Measurements from ENCODE around the gene RBM11.
"Not testable (repeated sequence)": the region's sequence is repeated elsewhere in the genome, so short reads cannot be mapped to it uniquely, and the experiment has no call there.

Gene RBM11, protein sequence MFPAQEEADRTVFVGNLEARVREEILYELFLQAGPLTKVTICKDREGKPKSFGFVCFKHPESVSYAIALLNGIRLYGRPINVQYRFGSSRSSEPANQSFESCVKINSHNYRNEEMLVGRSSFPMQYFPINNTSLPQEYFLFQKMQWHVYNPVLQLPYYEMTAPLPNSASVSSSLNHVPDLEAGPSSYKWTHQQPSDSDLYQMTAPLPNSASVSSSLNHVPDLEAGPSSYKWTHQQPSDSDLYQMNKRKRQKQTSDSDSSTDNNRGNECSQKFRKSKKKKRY

GRCh38 chr21:14215971-14216641 lies at the start of gene RBM11:
RBM11 (plus strand) TSS chr21:14216157; CDS start chr21:14216187, 30 bp downstream.
- DNase-seq, result peak; percentile 84

DNA sequence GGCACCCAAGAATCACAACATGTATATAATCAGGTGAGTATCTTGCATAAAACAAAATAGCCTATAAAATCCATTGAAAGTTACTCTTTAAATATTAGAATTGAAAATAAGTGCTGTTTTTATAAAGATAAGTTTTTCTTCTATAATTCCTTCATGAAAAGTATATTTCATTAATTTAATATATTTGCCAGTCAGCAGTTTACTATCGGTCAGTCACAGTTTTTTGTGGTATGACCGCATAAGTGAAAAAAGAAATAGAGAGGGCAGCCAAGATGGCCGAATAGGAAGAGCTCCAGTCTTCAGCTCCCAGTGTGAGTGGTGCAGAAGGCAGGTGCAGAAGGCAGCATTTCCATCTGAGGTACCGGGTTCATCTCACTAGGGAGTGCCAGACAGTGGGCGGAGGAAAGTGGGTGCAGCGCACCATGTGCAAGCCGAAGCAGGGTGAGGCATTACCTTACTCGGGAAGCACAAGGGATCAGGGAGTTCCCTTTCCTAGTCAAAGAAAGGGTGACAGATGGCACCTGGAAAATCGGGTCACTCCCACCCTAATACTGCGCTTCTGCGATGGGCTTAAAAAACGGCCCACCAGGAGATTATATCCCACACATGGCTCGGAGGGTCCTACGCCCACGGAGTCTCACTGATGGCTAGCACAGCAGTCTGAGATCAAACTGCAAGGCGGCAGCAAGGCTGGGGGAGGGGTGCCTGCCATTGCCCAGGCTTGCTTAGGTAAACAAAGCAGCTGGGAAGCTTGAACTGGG lies 49.3 kb upstream of the RBM11 start:
- not testable (repeated sequence) for DNase-seq

- no peak for DNase-seq
Measured at GRCh38 chr21:14206222-14206621, 9.7 kb upstream of the RBM11 start.

GRCh38 chr21:14210738-14211137 lies 5.2 kb upstream of the RBM11 start, which contains the start of gene LIPI:
LIPI (minus strand) TSS chr21:14210955; CDS start chr21:14210845, 110 bp downstream.
- DNase-seq, result no peak

DNA sequence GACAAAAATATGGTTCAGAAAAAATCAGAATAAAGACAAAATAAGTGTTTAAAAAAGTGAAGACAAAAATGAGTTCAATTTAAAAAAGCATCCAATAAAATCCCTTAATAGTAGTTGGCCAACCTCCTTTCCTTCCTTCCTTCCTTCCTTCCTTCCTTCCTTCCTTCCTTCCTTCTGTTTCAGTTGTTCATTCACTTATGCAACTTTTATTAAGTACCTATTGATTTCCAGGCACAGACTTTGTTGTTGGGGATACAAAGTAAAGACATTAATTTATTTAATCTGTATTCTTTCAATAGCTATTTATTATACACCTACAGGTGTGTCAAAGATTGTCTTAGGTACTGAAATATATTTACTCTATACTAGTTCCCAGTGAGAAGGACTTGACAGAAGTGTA lies 2.8 kb upstream of the RBM11 start:
- no peak for DNase-seq

- DNase-seq, result no peak
Measured at GRCh38 chr21:14223365-14223764, 7.4 kb downstream of the RBM11 start.

GRCh38 chr21:14229399-14229798 lies 13.4 kb downstream of the RBM11 start:
- no peak for DNase-seq

GRCh38 chr21:14235101-14235500 lies 19.1 kb downstream of the RBM11 start:
- DNase-seq, result no peak

GRCh38 chr21:14236180-14236579 lies 20.2 kb downstream of the RBM11 start:
- DNase-seq, result no peak

DNA sequence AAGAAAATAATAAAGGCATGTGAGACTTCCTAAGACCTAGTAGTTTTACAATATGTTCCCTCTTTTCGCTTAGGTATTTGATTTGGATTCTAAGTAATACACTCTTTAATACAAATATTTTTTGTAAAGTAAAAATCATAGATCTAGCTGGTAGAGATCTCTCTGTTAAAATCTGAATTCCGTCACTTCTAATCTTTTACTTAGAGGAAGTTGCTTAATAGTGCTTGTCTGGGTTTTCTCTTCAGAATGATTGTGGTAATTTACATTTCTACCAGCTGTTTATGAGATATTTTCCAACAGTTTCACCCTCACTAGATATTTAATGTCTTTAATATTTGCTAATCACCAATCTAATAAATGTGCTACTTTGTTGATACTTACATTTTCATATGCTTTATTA lies 23.3 kb downstream of the RBM11 start:
- DNase-seq, result no peak

- DNase-seq, result no peak
Measured at GRCh38 chr21:14241297-14241696, 25.3 kb downstream of the RBM11 start.

GRCh38 chr21:14243461-14243860 lies 27.5 kb downstream of the RBM11 start:
- DNase-seq, result no peak

GRCh38 chr21:14243874-14244273 lies 27.9 kb downstream of the RBM11 start:
- DNase-seq, result no peak

DNA sequence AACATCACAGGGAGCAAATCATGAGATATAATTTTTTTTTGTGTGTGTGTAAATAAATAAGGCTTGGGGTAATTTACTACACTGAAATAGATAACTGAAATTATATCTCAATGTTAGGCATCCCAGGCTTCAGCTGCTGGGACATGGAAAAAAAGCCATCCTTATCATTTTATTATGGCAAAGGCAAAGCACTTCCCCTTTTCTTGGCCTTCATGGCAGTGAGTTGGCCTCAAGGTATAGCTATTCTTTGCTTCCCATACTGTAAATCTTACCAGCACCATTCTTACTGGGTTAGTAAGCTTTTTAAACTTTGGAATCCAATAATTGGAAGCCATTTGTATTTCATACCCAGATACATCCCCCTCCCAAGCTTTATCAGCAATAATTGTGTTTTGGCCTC lies 29.0 kb downstream of the RBM11 start:
- no peak for DNase-seq

DNA sequence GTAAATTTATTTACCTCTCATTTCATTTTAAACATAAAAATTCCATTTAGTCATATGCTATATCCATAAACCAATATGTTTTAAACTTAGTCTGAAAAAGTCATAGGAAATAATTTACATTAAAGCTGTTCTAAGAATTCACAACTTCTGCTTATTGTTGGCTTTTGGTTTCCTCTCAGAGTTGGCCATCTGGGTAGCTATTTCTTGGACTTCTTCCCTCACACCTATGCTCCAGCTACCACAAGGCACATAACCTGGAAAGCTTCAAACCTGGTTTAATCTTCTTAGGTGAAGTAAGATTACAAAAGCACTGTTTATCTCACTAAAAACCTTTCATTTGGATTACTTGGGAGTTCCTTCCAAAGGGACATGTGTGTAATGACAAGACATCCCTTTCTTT lies 29.8 kb downstream of the RBM11 start:
- no peak for DNase-seq

- DNase-seq, result no peak
Measured at GRCh38 chr21:14251336-14251735, 35.4 kb downstream of the RBM11 start.

DNA sequence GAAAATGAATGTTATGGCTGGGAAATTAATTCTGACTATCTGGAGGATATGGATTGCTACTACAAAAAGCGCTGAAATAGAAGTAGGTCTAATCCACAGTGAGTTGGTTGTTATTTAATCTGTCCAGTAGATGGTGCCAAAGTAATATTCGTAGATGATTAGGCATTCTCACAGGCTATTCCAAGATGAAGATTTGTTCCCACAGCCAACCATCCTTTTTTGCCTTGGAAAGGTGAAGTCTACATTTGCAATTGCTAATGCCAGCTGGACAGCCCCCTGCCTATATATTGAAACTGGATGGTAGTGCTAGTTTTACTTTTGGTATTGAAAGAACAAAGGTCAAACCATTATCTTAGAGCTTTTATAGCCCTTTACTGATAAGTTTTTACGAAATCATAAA lies 43.8 kb downstream of the RBM11 start:
- DNase-seq, result no peak

DNA sequence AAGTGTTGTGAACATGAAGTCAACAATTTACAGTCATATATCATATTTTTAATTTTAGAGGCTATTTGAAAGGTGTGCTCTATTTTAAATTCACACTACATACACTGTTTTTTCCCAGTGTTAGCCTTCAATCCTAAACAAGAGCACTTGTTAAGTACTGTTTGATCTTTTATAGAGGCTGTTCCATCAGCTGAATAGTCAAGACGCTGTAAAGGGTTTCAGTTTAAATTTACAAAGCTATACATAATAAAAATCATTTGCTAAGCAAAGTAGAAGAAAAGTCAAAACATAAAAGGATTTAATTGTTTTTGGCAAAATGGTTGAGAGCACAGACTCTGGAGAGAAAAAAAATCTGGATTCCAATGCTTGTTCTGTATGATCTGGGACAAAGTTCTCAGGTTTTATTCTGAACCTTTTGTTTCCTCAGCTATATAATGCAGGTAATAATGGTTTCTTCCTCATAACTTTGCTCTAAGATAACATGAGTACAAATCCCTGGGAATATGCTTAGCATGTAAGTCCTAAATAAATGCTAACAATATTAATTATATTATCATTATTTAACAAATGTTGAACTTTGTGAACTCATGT lies 44.3 kb downstream of the RBM11 start:
- no peak for DNase-seq

GRCh38 chr21:14262039-14262438 lies 46.1 kb downstream of the RBM11 start:
- DNase-seq, result no peak

GRCh38 chr21:14263879-14264278 lies 47.9 kb downstream of the RBM11 start:
- no peak for DNase-seq

- DNase-seq, result no peak
Measured at GRCh38 chr21:14265023-14265422, 49.1 kb downstream of the RBM11 start.

DNA sequence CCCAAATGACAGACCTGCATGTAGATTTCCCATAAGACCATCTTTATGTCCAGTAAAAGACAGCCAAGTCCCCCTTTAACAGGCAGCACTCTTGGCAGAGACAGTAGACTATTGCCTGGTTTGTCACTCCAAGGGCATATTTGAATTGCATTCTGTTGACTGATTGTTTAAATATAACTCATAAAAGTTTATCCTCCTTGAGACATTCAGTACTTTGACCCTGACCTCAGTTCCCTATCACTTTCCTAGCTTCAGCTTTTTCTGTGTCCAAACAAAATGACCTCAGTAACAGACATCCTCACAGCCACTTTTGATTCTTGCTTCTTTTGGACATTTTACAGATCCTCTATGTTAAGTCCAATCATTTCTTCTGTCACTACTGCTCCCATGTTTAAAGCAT lies 51.1 kb downstream of the RBM11 start:
- no peak for DNase-seq

- DNase-seq, result no peak
Measured at GRCh38 chr21:14270631-14271030, 54.7 kb downstream of the RBM11 start.

DNA sequence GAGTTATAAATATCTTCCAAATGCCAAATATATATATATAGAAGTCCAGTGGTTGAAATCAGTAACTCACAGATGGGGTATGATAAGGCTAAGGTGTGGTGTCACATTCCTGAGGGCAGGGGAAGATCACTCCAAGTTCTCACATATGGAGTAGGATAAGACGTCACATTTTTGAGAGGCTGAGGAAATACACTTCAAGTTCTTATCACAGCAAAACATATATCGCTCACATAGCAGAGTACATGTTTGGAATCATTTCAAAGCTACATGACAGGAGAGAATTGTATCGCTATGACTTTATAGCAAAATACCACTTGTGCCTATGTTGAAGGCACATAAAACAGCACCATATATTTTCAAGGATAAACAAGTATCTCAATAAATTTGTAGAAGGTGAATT lies 55.1 kb downstream of the RBM11 start:
- DNase-seq, result no peak
